SU-DHL-6 (cell line): ENCODE results near the gene SETMAR.
A peak's percentile ranks its signal among the peaks of the same experiment; 100 is the strongest.

ENCODE experiments used
- CTCF ChIP-seq: fragments of 200-600 bp; sonication (generic); IDR thresholded peaks from one replicate; pipeline ENCODE4 v1.5.1; 2017; ENCODE audit warnings: antibody characterized with exemption, mild to moderate bottlenecking, low read length, moderate library complexity; ENCODE audit not compliant: insufficient read depth, poor library complexity, severe bottlenecking
- EZH2phosphoT487 ChIP-seq: fragments of 200-600 bp; sonication (generic), shearing (Covaris generic); conservative IDR thresholded peaks from 2 replicates; pipeline ENCODE4 v1.6.1; 2018; ENCODE audit warnings: mild to moderate bottlenecking, antibody characterized with exemption, low read length, moderate library complexity, mixed read lengths

GRCh38 chr3:4290272-4290893 lies 12.8 kb upstream of the SETMAR start:
- TF ChIP-seq CTCF (peak; percentile 64), EZH2phosphoT487 (no peak)
